Measurements from ENCODE around the gene DNAH2. TPM values are rescaled to one million over a fixed set of nuclear protein-coding genes. Genes with fewer than 3 reads are reported as not detected.
A peak's percentile ranks its signal among the peaks of the same experiment; 100 is the strongest.

Gene DNAH2
- total and polyA plus RNA-seq, 2 of the 13 experiments (the other 11 are each of a cell fraction or from before 2014, with no cell fraction given), result not detected

- TF ChIP-seq, protein P1, sequence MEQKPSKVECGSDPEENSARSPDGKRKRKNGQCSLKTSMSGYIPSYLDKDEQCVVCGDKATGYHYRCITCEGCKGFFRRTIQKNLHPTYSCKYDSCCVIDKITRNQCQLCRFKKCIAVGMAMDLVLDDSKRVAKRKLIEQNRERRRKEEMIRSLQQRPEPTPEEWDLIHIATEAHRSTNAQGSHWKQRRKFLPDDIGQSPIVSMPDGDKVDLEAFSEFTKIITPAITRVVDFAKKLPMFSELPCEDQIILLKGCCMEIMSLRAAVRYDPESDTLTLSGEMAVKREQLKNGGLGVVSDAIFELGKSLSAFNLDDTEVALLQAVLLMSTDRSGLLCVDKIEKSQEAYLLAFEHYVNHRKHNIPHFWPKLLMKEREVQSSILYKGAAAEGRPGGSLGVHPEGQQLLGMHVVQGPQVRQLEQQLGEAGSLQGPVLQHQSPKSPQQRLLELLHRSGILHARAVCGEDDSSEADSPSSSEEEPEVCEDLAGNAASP (CRISPR knock-in tag; IDR thresholded peaks at IDR 0.05; ENCODE audit: borderline replicate concordance), result peak; percentile 14
- TF ChIP-seq ZBTB20 (CRISPR knock-in tag; IDR thresholded peaks at IDR 0.05; ENCODE audit: borderline replicate concordance, low read depth) (no peak), ZNF121 (CRISPR knock-in tag; IDR thresholded peaks at IDR 0.05) (peak; percentile 85), ZNF75D (CRISPR knock-in tag; IDR thresholded peaks at IDR 0.05; ENCODE audit: borderline replicate concordance) (no peak), ZNF639 (CRISPR knock-in tag; conservative IDR thresholded peaks at IDR 0.05) (peak; percentile 74; the same call in 1 of the 2 replicates), ZNF780A (CRISPR knock-in tag; IDR thresholded peaks at IDR 0.05) (no peak), ZNF335 (CRISPR knock-in tag; IDR thresholded peaks at IDR 0.05) (peak; percentile 23; the same call in 1 of the 2 replicates), ZNF652 (CRISPR knock-in tag; IDR thresholded peaks at IDR 0.05; ENCODE audit: borderline replicate concordance, low read depth) (peak; percentile 36; the same call in 1 of the 2 replicates), ZNF280B (CRISPR knock-in tag; IDR thresholded peaks at IDR 0.05; ENCODE audit: borderline replicate concordance) (no peak), ZNF616 (CRISPR knock-in tag; IDR thresholded peaks at IDR 0.05; ENCODE audit: low read depth) (no peak), ZSCAN12 (CRISPR knock-in tag; IDR thresholded peaks at IDR 0.05) (no peak), ZNF629 (CRISPR knock-in tag; conservative IDR thresholded peaks at IDR 0.05) (no peak), ZBTB1 (CRISPR knock-in tag; IDR thresholded peaks at IDR 0.05; ENCODE audit: borderline replicate concordance) (no peak), YY1 (IDR thresholded peaks at IDR 0.05; ENCODE audit: insufficient read depth, insufficient replicate concordance, low read depth, low read length) (peak; percentile 83), FOXM1 (CRISPR knock-in tag; IDR thresholded peaks at IDR 0.05) (no peak), ZNF44 (CRISPR knock-in tag; IDR thresholded peaks at IDR 0.05) (no peak), PRPF4 (IDR thresholded peaks at IDR 0.05; ENCODE audit: low read depth, low read length, poor library complexity, severe bottlenecking) (no peak), PRDM15 (CRISPR knock-in tag; IDR thresholded peaks at IDR 0.05) (peak; percentile 79), ZNF160 (CRISPR knock-in tag; IDR thresholded peaks at IDR 0.05) (no peak)
- TF ChIP-seq, protein P2, sequence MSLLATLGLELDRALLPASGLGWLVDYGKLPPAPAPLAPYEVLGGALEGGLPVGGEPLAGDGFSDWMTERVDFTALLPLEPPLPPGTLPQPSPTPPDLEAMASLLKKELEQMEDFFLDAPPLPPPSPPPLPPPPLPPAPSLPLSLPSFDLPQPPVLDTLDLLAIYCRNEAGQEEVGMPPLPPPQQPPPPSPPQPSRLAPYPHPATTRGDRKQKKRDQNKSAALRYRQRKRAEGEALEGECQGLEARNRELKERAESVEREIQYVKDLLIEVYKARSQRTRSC (CRISPR knock-in tag; IDR thresholded peaks at IDR 0.05; ENCODE audit: low read depth), result no peak
These were observed 29.4 kb upstream of the DNAH2 start, which contains the start of gene WRAP53 (continued) for GRCh38 chr17:7687908-7688807.
